ENCODE measurements around the gene TBX20. TPM values are rescaled to one million over a fixed set of nuclear protein-coding genes. Genes with fewer than 3 reads are reported as not detected.

TBX20 gene
- total RNA-seq, 2 donors from 2014 or later: not detected

DNA sequence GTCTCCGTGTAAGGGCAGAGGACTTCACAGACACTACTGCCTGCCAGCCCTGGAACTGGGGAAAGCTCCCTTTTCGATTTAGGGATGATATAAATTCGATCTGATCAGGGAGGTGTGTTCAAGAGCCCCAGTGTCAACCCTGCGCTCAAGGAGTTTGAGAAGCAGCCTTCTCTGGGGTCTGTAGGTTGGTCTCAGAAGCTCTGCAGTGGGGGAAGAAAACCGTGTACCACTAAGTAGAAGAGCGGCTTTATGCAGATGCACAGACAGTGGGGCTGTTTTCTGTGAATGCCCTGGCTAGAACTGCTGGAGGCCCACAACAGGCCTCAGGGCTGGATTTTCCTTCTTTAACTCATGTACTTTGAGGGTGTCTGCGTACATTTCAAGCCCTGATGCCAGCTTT, 6.3 kb upstream of the TBX20 start:
- H3K4me1 Mint-ChIP-seq: no peaks in the 10 kb centered on the region
- H3K27me3 Mint-ChIP-seq: peaks cover 83% of the 10 kb centered on the region
- ATAC-seq: no peak
- no peak overlapping the region for H3K27ac Mint-ChIP-seq
- H3K9me3 ChIP-seq (ENCODE audit: control insufficient read depth, low read length, poor library complexity, severe bottlenecking): no peaks in the 10 kb centered on the region
- no peak overlapping the region for H3K4me3 Mint-ChIP-seq
- H3K36me3 Mint-ChIP-seq (ENCODE audit: low read depth): peaks cover 3% of the 10 kb centered on the region
- no peak for DNase-seq

- Mint-ChIP-seq H3K36me3 (ENCODE audit: low read depth) (peaks cover 3% of the 10 kb centered on the region), H3K27ac (no peak overlapping the region), H3K4me1 (no peaks in the 10 kb centered on the region), H3K27me3 (peaks cover 82% of the 10 kb centered on the region), H3K4me3 (no peak overlapping the region)
- H3K9me3 ChIP-seq (ENCODE audit: control insufficient read depth, low read length, poor library complexity, severe bottlenecking): no peaks in the 10 kb centered on the region
- no peak for DNase-seq
- ATAC-seq: no peak
Observed at GRCh38 chr7:35259523-35259908, 5.6 kb upstream of the TBX20 start.

DNA sequence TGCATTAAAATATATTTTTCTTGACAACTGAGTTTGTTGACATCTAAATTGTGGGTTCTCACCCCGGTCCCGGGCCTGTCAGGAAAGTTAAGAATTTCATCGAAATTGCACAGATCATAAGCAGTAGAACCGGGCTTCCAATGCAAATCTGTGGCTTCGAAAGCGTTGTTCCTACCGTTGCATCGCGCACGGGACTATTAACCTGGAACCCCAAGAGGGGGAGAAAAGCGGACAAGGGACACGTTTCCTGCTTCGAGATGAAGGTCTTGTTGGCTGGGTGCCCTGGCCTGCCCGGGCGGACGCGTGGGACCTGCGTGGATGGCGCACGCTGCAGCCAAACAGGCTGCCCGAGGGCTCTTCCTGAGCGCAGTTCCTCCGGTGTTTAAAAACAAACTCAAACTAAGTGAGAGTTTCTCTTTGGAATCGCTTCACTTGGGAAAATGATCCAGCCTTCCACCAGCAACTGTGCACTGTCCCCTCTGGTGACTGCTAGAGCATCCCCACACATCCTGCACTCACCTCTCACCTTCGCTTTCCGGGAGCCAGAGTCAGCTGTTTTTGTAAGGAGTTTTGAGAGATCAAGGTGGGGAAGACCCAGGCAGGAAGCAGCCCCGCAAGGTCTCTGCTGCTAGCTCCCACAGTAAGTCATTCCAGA, 5.1 kb upstream of the TBX20 start:
- H3K4me1 Mint-ChIP-seq: no peaks in the 10 kb centered on the region

DNA sequence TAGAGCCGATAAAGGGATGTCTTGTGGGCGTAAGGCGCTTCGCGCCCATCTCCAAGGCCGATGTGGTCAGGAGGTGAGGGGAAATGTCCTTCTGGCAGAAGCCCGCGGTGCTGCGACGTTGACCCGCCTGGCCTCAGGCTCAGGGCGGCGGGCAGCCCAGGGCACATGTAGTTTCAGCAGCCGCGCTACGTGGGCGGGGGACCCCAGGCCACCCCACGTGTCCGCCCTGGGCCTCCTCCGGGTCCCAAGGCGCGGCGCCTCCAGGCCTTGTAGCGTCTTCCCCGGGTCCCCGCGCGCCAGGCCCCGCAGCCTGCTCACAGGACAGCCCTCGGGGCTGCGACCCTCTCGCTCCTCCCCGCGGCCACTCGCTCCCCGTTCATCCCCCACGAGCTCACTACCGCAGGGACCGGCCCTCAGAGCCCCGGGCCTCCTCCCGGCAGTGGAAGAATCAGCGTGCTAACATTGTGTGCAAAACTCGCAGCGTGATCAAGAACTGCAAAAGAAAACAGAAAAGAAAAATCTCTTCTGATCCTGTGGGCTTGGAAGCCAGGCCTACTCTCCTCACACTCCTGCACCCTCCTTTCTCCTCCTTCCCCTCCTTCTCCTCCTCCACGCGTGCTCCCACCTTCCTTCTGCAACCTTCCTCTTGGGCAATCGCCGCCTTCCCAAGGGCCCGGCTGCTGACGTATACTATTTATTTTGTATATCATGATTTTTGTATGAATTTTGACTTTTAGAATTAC, 4.4 kb upstream of the TBX20 start:
- H3K9me3 ChIP-seq (ENCODE audit: control insufficient read depth, low read length, poor library complexity, severe bottlenecking): no peaks in the 10 kb centered on the region
- Mint-ChIP-seq H3K4me3 (peak overlapping the region; percentile 22), H3K4me1 (no peaks in the 10 kb centered on the region), H3K27ac (peak overlapping the region; percentile 14), H3K36me3 (ENCODE audit: low read depth) (peaks cover 3% of the 10 kb centered on the region), H3K27me3 (peaks cover 81% of the 10 kb centered on the region)
- ATAC-seq (no peak), DNase-seq (no peak)

More for the DNA sequence above, 5.1 kb upstream of the TBX20 start:
- DNase-seq (no peak), ATAC-seq (no peak)
- peaks cover 3% of the 10 kb centered on the region for H3K36me3 Mint-ChIP-seq (ENCODE audit: low read depth)
- peak overlapping the region; percentile 14 for H3K27ac Mint-ChIP-seq
- peaks cover 84% of the 10 kb centered on the region for H3K27me3 Mint-ChIP-seq
- H3K9me3 ChIP-seq (ENCODE audit: control insufficient read depth, low read length, poor library complexity, severe bottlenecking): no peaks in the 10 kb centered on the region
- H3K4me3 Mint-ChIP-seq: peak overlapping the region; percentile 22

- ATAC-seq (no peak), DNase-seq (no peak)
- peaks cover 3% of the 10 kb centered on the region for H3K9me3 ChIP-seq (ENCODE audit: control insufficient read depth, low read length, poor library complexity, severe bottlenecking)
- H3K27me3 Mint-ChIP-seq: peaks cover 81% of the 10 kb centered on the region
- H3K36me3 Mint-ChIP-seq (ENCODE audit: low read depth): peaks cover 3% of the 10 kb centered on the region
- no peak overlapping the region for H3K27ac Mint-ChIP-seq
- peak overlapping the region; percentile 41 for H3K4me3 Mint-ChIP-seq
- no peaks in the 10 kb centered on the region for H3K4me1 Mint-ChIP-seq
Observed at GRCh38 chr7:35257251-35258124, 3.6 kb upstream of the TBX20 start.

- H3K27me3 Mint-ChIP-seq: peaks cover 84% of the 10 kb centered on the region
- DNase-seq (no peak), ATAC-seq (no peak)
- H3K4me3 Mint-ChIP-seq: no peak overlapping the region
- peak overlapping the region; percentile 37 for H3K27ac Mint-ChIP-seq
- H3K4me1 Mint-ChIP-seq: no peaks in the 10 kb centered on the region
- peaks cover 3% of the 10 kb centered on the region for H3K36me3 Mint-ChIP-seq (ENCODE audit: low read depth)
- peaks cover 3% of the 10 kb centered on the region for H3K9me3 ChIP-seq (ENCODE audit: control insufficient read depth, low read length, poor library complexity, severe bottlenecking)
Observed at GRCh38 chr7:35256256-35257175, 2.6 kb upstream of the TBX20 start.

DNA sequence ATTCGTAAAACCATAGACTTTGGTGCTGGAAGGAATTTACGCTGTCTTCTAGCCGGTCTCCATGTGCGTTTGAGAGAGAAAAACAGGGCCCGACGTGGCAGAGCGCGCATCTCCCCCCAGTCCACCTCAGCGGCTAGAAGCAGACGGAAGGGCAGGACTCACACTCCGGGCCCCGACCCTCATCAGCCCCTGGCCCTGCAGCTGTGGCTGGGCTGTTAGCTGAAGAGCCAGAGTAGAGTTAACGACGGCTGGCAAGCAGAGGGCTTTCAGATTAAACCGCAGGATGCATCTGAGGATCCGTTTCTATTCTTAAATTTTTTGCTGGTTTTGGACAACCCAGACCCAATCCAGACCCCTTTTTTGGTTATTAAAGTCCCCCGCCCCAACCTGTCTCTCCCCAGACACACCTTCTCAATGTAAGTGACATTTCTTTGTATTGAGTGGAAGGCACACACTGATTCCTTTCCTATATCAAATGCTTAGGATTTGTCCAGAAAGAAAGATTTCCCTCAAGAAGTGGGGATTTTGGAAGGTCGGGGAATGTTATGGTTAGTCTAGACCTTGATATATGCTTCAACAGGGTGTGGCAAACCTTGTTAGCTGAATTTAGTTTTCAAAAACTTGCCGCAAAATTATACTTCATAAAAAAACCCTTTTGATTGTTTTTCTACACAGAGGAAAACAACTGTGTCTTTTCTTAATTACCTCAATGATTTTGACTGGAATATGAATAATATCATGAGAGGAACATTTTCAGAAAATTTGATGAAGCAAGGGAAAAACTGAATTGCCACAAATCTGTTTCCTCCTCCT, 1.7 kb upstream of the TBX20 start:
- Mint-ChIP-seq H3K27ac (peak overlapping the region; percentile 37), H3K36me3 (ENCODE audit: low read depth) (peaks cover 3% of the 10 kb centered on the region), H3K27me3 (peaks cover 85% of the 10 kb centered on the region), H3K4me3 (no peak overlapping the region), H3K4me1 (no peaks in the 10 kb centered on the region)
- ATAC-seq: no peak
- no peak for DNase-seq
- peaks cover 3% of the 10 kb centered on the region for H3K9me3 ChIP-seq (ENCODE audit: control insufficient read depth, low read length, poor library complexity, severe bottlenecking)

GRCh38 chr7:35254496-35255442, 869 bp upstream of the TBX20 start:
- H3K27me3 Mint-ChIP-seq: peaks cover 85% of the 10 kb centered on the region
- no peak for ATAC-seq
- H3K9me3 ChIP-seq (ENCODE audit: control insufficient read depth, low read length, poor library complexity, severe bottlenecking): peaks cover 3% of the 10 kb centered on the region
- peaks cover 3% of the 10 kb centered on the region for H3K36me3 Mint-ChIP-seq (ENCODE audit: low read depth)
- peak overlapping the region; percentile 37 for H3K27ac Mint-ChIP-seq
- no peaks in the 10 kb centered on the region for H3K4me1 Mint-ChIP-seq
- no peak for DNase-seq
- no peak overlapping the region for H3K4me3 Mint-ChIP-seq

GRCh38 chr7:35253460-35253709, 515 bp downstream of the TBX20 start:
- Mint-ChIP-seq H3K4me1 (no peaks in the 10 kb centered on the region), H3K36me3 (ENCODE audit: low read depth) (peaks cover 3% of the 10 kb centered on the region), H3K4me3 (peak overlapping the region; percentile 55), H3K27me3 (peaks cover 84% of the 10 kb centered on the region), H3K27ac (no peak overlapping the region)
- peaks cover 3% of the 10 kb centered on the region for H3K9me3 ChIP-seq (ENCODE audit: control insufficient read depth, low read length, poor library complexity, severe bottlenecking)
- no peak for ATAC-seq
- DNase-seq: no peak

DNA sequence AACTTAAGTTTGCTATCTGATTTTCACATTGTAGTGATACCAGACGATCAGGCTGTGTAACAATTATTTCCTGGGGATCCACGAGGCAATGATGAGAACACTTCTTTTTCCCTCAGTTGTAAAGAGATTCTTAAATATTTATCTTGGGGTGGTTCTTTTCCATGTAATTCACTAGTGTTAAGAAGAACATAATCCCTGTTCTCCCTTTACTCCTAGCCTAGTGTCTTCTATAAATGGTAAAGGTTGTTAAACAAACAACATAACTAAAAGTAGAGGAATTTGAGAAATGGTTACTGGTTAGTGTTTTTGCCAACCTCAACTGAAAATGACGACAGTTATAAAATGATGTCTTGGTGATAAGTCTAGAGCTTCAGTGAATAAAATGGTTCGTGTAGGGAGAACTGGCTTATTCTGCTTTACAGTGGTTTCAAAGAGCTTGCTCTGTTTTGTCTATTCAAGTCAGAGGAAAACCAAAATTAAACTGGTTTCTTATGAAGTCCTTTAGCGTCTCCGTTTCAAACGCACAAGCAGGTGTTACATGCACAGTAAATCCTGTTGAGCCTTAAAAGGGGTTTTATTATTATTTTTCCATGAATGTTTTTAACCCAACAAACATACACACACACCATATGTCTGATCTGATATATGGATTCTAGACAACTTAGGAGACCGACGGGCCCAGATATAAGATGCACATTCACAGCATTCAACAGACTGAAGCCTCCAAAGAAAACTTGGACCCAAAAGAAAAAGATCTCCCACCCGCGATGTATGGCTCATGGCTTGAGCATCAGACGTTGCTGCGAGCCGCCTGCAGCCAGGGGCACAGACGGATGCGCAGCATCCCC, 1.1 kb downstream of the TBX20 start:
- Mint-ChIP-seq H3K36me3 (ENCODE audit: low read depth) (peaks cover 3% of the 10 kb centered on the region), H3K27me3 (peaks cover 85% of the 10 kb centered on the region), H3K4me3 (peak overlapping the region; percentile 55), H3K27ac (no peak overlapping the region), H3K4me1 (no peaks in the 10 kb centered on the region)
- peaks cover 3% of the 10 kb centered on the region for H3K9me3 ChIP-seq (ENCODE audit: control insufficient read depth, low read length, poor library complexity, severe bottlenecking)
- ATAC-seq (no peak), DNase-seq (no peak)
